HCT116 (cell line): Measurements from ENCODE around the gene ZNF341. TPM values are rescaled to one million over a fixed set of nuclear protein-coding genes. Genes with fewer than 3 reads are reported as not detected.
"Not testable (repeated sequence)": the region's sequence is repeated elsewhere in the genome, so short reads cannot be mapped to it uniquely, and the experiment has no call there.

Source experiments
- ATAC-seq: fragments of 200-7000 bp; cut with Tn5 transposase; 2 replicates; pipeline ENCODE4 v1.9.1; 2020; ENCODE audit warnings: mild to moderate bottlenecking, moderate library complexity
- BruUV-seq: library from RNA; stranded (reverse); fragments of 400-500 nt; replicated peaks from 2 replicates; lab custom pipeline; 2021; lab: Mats Ljungman, UMichigan
- CTCF ChIA-PET: fragments of 300-600 bp; sonication (Branson Sonifier 250); formaldehyde crosslinking; loops from one replicate; lab custom pipeline; 2021; ENCODE audit warnings: antibody characterized with exemption; lab: Charles Lee
- POLR2A ChIA-PET: fragments of 300-600, 350-600 bp; sonication (Branson Sonifier 250); formaldehyde crosslinking; loops from one replicate; lab custom pipeline; 2021; ENCODE audit warnings: antibody characterized with exemption; lab: Charles Lee
- RAD21 ChIA-PET, 2 experiments: fragments of 300-600 bp; sonication (Branson Sonifier 250); formaldehyde crosslinking; loops; one replicate each; lab custom pipeline; 2023; ENCODE audit warnings: low total read pairs in 2 of 2; ENCODE audit not compliant: uncharacterized antibody in 2 of 2, unreplicated experiment in 2 of 2, low non-redundant PET in 1 of 2; lab: Charles Lee
- DNase-seq: peaks from one replicate; pipeline ENCODE4 v3.0.0-alpha.2; 2010; ENCODE audit warnings: low read depth, low spot score
- H2AFZ ChIP-seq: fragments of 200-600 bp; shearing (Covaris generic), sonication (generic); 2 replicates; pipeline ENCODE4 v1.6.1; 2017; ENCODE audit warnings: low read depth, mixed run types, mixed read lengths, antibody characterized with exemption, low read length; ENCODE audit not compliant: poor library complexity, severe bottlenecking
- H3K27ac ChIP-seq: 2 replicates; pipeline ENCODE4 v1.5.1; 2012; ENCODE audit warnings: low read depth, low read length
- H3K27me3 ChIP-seq: fragments of 200-600 bp; sonication (generic); 2 replicates; pipeline ENCODE4 v1.6.1; 2016; ENCODE audit warnings: mixed run types, low read length, mixed read lengths; ENCODE audit not compliant: insufficient read depth
- H3K36me3 ChIP-seq, 2 experiments: fragments of 200-500 bp in 1 of 2; fragments of 200-600 bp in 1 of 2; sonication (Bioruptor generic) in 1 of 2; sonication (generic) in 1 of 2; 2 replicates each; pipeline versions ENCODE4 v1.5.1 to v1.6.1; 2014 to 2016; ENCODE audit warnings: low read length in 2 of 2, inconsistent platforms in 1 of 2, mixed read lengths in 1 of 2, mixed run types in 1 of 2; ENCODE audit not compliant: insufficient read depth in 2 of 2, control insufficient read depth in 1 of 2
- H3K4me1 ChIP-seq, 2 experiments: fragments of 200-600 bp in 1 of 2; sonication (generic) in 1 of 2; 2 replicates each; pipeline versions ENCODE4 v1.5.1 to v1.6.1; 2012 to 2017; ENCODE audit warnings: low read length in 2 of 2, inconsistent platforms in 1 of 2, mild to moderate bottlenecking in 1 of 2, mixed read lengths in 1 of 2, mixed run types in 1 of 2, moderate library complexity in 1 of 2; ENCODE audit not compliant: insufficient read depth in 2 of 2, control insufficient read depth in 1 of 2
- H3K4me2 ChIP-seq: fragments of 200-600 bp; sonication (generic); 2 replicates; pipeline ENCODE4 v1.6.1; 2017; ENCODE audit warnings: mixed run types, low read length, mixed read lengths
- H3K4me3 ChIP-seq, 2 experiments: fragments of 200-600 bp in 1 of 2; sonication (generic) in 1 of 2; replicated peaks in 1 of 2; 2 replicates each; pipeline ENCODE4 v1.5.1; 2011 to 2016; ENCODE audit warnings: low read length in 2 of 2, control low read depth in 1 of 2, low read depth in 1 of 2, mild to moderate bottlenecking in 1 of 2, mixed read lengths in 1 of 2, mixed run types in 1 of 2
- H3K79me2 ChIP-seq: fragments of 200-600 bp; sonication (generic); 2 replicates; pipeline ENCODE4 v1.6.1; 2017; ENCODE audit warnings: mild to moderate bottlenecking, mixed run types, low read length, moderate library complexity, mixed read lengths; ENCODE audit not compliant: insufficient read depth
- H3K9ac ChIP-seq: fragments of 200-600 bp; sonication (generic); 2 replicates; pipeline ENCODE4 v1.6.1; 2016; ENCODE audit warnings: low read length, mixed read lengths
- H3K9me2 ChIP-seq: fragments of 200-600 bp; sonication (generic), shearing (Covaris generic); 2 replicates; pipeline ENCODE4 v1.6.1; 2017; ENCODE audit warnings: mixed run types, mild to moderate bottlenecking, moderate library complexity; ENCODE audit not compliant: insufficient read depth
- H3K9me3 ChIP-seq, 2 experiments: fragments of 200-500 bp in 1 of 2; fragments of 200-600 bp in 1 of 2; sonication (Bioruptor generic) in 1 of 2; sonication (generic) in 1 of 2; 2 replicates each; pipeline ENCODE4 v1.6.1; 2014 to 2017; ENCODE audit warnings: low read length in 2 of 2, mixed read lengths in 2 of 2, inconsistent platforms in 1 of 2, low read depth in 1 of 2, mild to moderate bottlenecking in 1 of 2, mixed run types in 1 of 2, moderate library complexity in 1 of 2; ENCODE audit not compliant: control insufficient read depth in 1 of 2, insufficient read depth in 1 of 2
- H4K20me1 ChIP-seq: fragments of 200-600 bp; sonication (generic), shearing (Covaris generic); 2 replicates; pipeline ENCODE4 v1.6.1; 2017; ENCODE audit warnings: mixed run types, mild to moderate bottlenecking, moderate library complexity; ENCODE audit not compliant: insufficient read depth
- CBX3 ChIP-seq: IDR thresholded peaks from 2 replicates; pipeline ENCODE4 v1.6.1; 2012; ENCODE audit warnings: low read depth
- CTCF ChIP-seq, 3 experiments: fragments of 200-600 bp in 1 of 3; sonication (generic) in 1 of 3; IDR thresholded peaks in 2 of 3; conservative IDR thresholded peaks in 1 of 3; 2 replicates each; pipeline ENCODE4 v1.5.1; 2012 to 2017; ENCODE audit warnings: low read depth in 2 of 3, low read length in 2 of 3, antibody characterized with exemption in 1 of 3, borderline replicate concordance in 1 of 3, control low read depth in 1 of 3, mild to moderate bottlenecking in 1 of 3, mixed read lengths in 1 of 3, mixed run types in 1 of 3, moderate library complexity in 1 of 3; ENCODE audit not compliant: insufficient read depth in 1 of 3
- JUND ChIP-seq: IDR thresholded peaks from 2 replicates; pipeline ENCODE4 v1.6.1; 2012
- RAD21 ChIP-seq: IDR thresholded peaks from 2 replicates; pipeline ENCODE4 v1.6.1; 2012; ENCODE audit warnings: low read depth, mild to moderate bottlenecking
- ZNF274 ChIP-seq: fragments of 200-500 bp; sonication (Bioruptor generic); IDR thresholded peaks from 2 replicates; pipeline ENCODE4 v1.6.1; 2014; ENCODE audit warnings: mild to moderate bottlenecking, low read depth, low read length, inconsistent platforms
- intact Hi-C: fragments of 100-400 bp; cut with micrococcal nuclease; formaldehyde crosslinking; loops from 2 replicates; pipeline ENCODE4 v1.10.0; 2022
- total RNA-seq: library from RNA; stranded (reverse); gene quantifications from one replicate; pipeline ENCODE4 v1.2.1, GENCODE V29; 2021; ENCODE audit not compliant: unreplicated experiment

The ZNF341 gene
- total RNA-seq, 1 experiment from 2014 or later, result 4.9 TPM

GRCh38 chr20:33791959-33792597, 60.3 kb downstream of the ZNF341 start:
- Histone ChIP-seq H3K9me2 (no peaks in the 10 kb centered on the region), H3K79me2 (no peaks in the 10 kb centered on the region), H4K20me1 (no peaks in the 10 kb centered on the region), H3K4me1 (peaks cover 64 to 94% of the 10 kb centered on the region in 2 experiments), H2AFZ (no peak overlapping the region), H3K36me3 (peaks cover 0 to 3% of the 10 kb centered on the region in 2 experiments; a peak in 1 of 4 replicates), H3K9ac (no peak overlapping the region), H3K27ac (no peak overlapping the region)
- DNase-seq (no peak), ATAC-seq (peak; percentile 11; the same call in 1 of the 2 replicates)
- CTCF ChIA-PET, result interaction anchor here (0.9 to 1.3 kb wide), 9 partner anchors 9 to 398 kb away, joined by 3 to 7 read pairs (median 4); partner anchors contain the start of gene CHMP4B
- no TSS peak for BruUV-seq
- TF ChIP-seq RAD21, result peak; percentile 83
- TF ChIP-seq CTCF (IDR thresholded peaks at IDR 0.05 in 2 of 3, conservative IDR thresholded peaks at IDR 0.05 in 1 of 3; ENCODE audit: borderline replicate concordance in 1 of 3, insufficient read depth in 1 of 3, low read depth in 2 of 3, low read length in 2 of 3), result peak; percentile 55 to 95 (median 87); a peak in 5 of 6 replicates
- TF ChIP-seq CBX3, result no peak; the same call in 1 of the 2 replicates
- TF ChIP-seq ZNF274, result no peak
- TF ChIP-seq JUND, result no peak
- TF ChIP-seq, all 23 proteins: peak for 2
- Histone ChIP-seq H3K4me2 (no peak overlapping the region), H3K4me3 (no peak overlapping the region), H3K27me3 (no peaks in the 10 kb centered on the region), H3K9me3 (no peaks in the 10 kb centered on the region)
- intact Hi-C loops, result loop anchor here (10.0 kb wide), 1 partner anchor 273 kb away; no protein-coding TSS in a partner anchor
- ChIA-PET RAD21 (interaction anchor here in 1 of 2 experiments (0.9 kb wide), 1 partner anchor 201 kb away, joined by 3 read pairs; the partner anchor contains the start of gene RALY), POLR2A (no interaction called here)

- H3K4me1 ChIP-seq, result peaks cover 65 to 93% of the 10 kb centered on the region in 2 experiments
- H3K9ac ChIP-seq, H3K9me3 ChIP-seq, H3K4me3 ChIP-seq, H3K36me3 ChIP-seq, H4K20me1 ChIP-seq, POLR2A ChIA-PET, H3K4me2 ChIP-seq, H2AFZ ChIP-seq, DNase-seq, ATAC-seq, H3K27me3 ChIP-seq, H3K79me2 ChIP-seq, H3K9me2 ChIP-seq, BruUV-seq, H3K27ac ChIP-seq: not testable (repeated sequence)
- CTCF ChIA-PET, result interaction anchor here (0.9 to 1.3 kb wide), 11 partner anchors 9 to 398 kb away, joined by 3 to 7 read pairs (median 3); partner anchors contain the start of gene CHMP4B
- intact Hi-C loops, result loop anchor here (10.0 kb wide), 1 partner anchor 272 kb away; no protein-coding TSS in a partner anchor
- RAD21 ChIA-PET, result interaction anchor here in 1 of 2 experiments (0.9 kb wide), 1 partner anchor 201 kb away, joined by 3 read pairs; the partner anchor contains the start of gene RALY
Observed at GRCh38 chr20:33792598-33792989, 60.8 kb downstream of the ZNF341 start.
